ENCODE results near the gene KIFC3. TPM values are rescaled to one million over a fixed set of nuclear protein-coding genes. Genes with fewer than 3 reads are reported as not detected.

KIFC3 gene
- total and polyA plus RNA-seq, 2 of the 8 experiments (the other 6 are each of a cell fraction or from before 2014, with no cell fraction given) = 2.1 to 7.1 TPM

GRCh38 chr16:57842601-57843000 lies 40.3 kb upstream of the KIFC3 start:
- Histone ChIP-seq H3K56ac (replicated peaks; ENCODE audit: insufficient read length, low read depth, low read length) (no peak overlapping the region), H3K4me2 (ENCODE audit: insufficient read depth in 1 of 2, low read depth in 2 of 2, low read length in 2 of 2) (no peak overlapping the region), H2BK20ac (ENCODE audit: low read length) (no peak overlapping the region), H2AK5ac (ENCODE audit: low read depth, low read length) (no peak overlapping the region), H4K91ac (replicated peaks; ENCODE audit: insufficient read length, low read length) (no peak overlapping the region), H4K8ac (ENCODE audit: extremely low read depth, insufficient read depth, low read length) (no peak overlapping the region), H3K4me1 (replicated peaks in 1 of 4; ENCODE audit: control insufficient read depth in 3 of 4, insufficient read depth in 4 of 4, low read length in 3 of 4) (peaks cover 6 to 24% (median 12%) of the 10 kb centered on the region in 4 experiments), H3K79me2 (ENCODE audit: control insufficient read depth in 1 of 2, insufficient read depth in 2 of 2, low read length in 2 of 2) (no peaks in the 10 kb centered on the region), H3K4me3 (ENCODE audit: extremely low read depth in 1 of 4, insufficient read depth in 2 of 4, low read depth in 3 of 4, low read length in 4 of 4) (no peak overlapping the region), H4K5ac (ENCODE audit: insufficient read length, low read depth, low read length) (no peak overlapping the region), H2BK12ac (ENCODE audit: low read depth, low read length) (no peak overlapping the region), H3K4ac (replicated peaks; ENCODE audit: insufficient read length, low read depth, low read length) (no peak overlapping the region), H3K9me3 (ENCODE audit: insufficient read depth in 2 of 2, low read depth in 1 of 2, low read length in 1 of 2) (no peaks in the 10 kb centered on the region), H4K20me1 (replicated peaks in 1 of 2; ENCODE audit: control insufficient read depth in 1 of 2, insufficient read depth in 2 of 2, low read length in 2 of 2) (no peaks in the 10 kb centered on the region), H3K79me1 (ENCODE audit: low read depth, low read length) (no peaks in the 10 kb centered on the region), H3K18ac (ENCODE audit: extremely low read depth, low read length) (no peak overlapping the region), H3K27me3 (replicated peaks in 1 of 4; ENCODE audit: control insufficient read depth in 3 of 4, extremely low read depth in 1 of 4, insufficient read depth in 3 of 4, low read length in 3 of 4) (0 out of 7 replicates have a peak, but pooled peaks cover 0 to 1% (median 0%) of the 10 kb centered on the region in 4 experiments), H3K23me2 (ENCODE audit: low read depth, low read length) (no peaks in the 10 kb centered on the region), H3K9ac (replicated peaks in 1 of 4; ENCODE audit: extremely low read depth in 1 of 4, low read depth in 3 of 4, low read length in 3 of 4) (no peak overlapping the region), H2BK120ac (replicated peaks; ENCODE audit: low read depth, low read length) (no peak overlapping the region), H3K27ac (ENCODE audit: low read depth, low read length) (no peak overlapping the region), H2BK5ac (ENCODE audit: low read depth, low read length) (no peak overlapping the region), H3K23ac (ENCODE audit: insufficient read length) (no peak overlapping the region), H3K14ac (ENCODE audit: insufficient read length) (no peak overlapping the region), H2BK15ac (ENCODE audit: low read length) (no peak overlapping the region), H2AFZ (ENCODE audit: low read length) (no peak overlapping the region), H3K36me3 (ENCODE audit: control insufficient read depth in 2 of 4, insufficient read depth in 4 of 4, low read length in 3 of 4) (no peaks in the 10 kb centered on the region)
- FAIRE-seq (no peak), DNase-seq (ENCODE audit: low read depth in 1 of 2, low spot score in 2 of 2) (no peak)
- WGBS, 2 experiments (ENCODE audit: extremely low coverage in 1 of 2, insufficient coverage in 1 of 2, insufficient read length in 1 of 2, insufficient replicate concordance in 2 of 2, low coverage in 1 of 2, low lambda C conversion rate in 2 of 2, missing lambda C conversion rate in 1 of 2) = 84% methylated on average over 5 of the region's 5 CpGs; no CpG with 5 or more reads in 1 of the 2 experiments
- ChIA-PET POLR2A (ENCODE audit: partially characterized antibody) (no interaction called here), CTCF (ENCODE audit: partially characterized antibody) (interaction anchor here (1.1 kb wide), 1 partner anchor 40 kb away, joined by 4 read pairs; no protein-coding TSS in a partner anchor)
- TF ChIP-seq USF2 (IDR thresholded peaks at IDR 0.05; ENCODE audit: low read length) (no peak), E2F6 (IDR thresholded peaks at IDR 0.05) (no peak), KDM5A (IDR thresholded peaks at IDR 0.05; ENCODE audit: low read length) (no peak), GABPA (IDR thresholded peaks at IDR 0.05; ENCODE audit: borderline replicate concordance, insufficient read depth, low read length) (no peak), CHD2 (IDR thresholded peaks at IDR 0.05; ENCODE audit: low read length) (no peak), JUND (IDR thresholded peaks at IDR 0.05; ENCODE audit: low read length) (no peak), CHD1 (IDR thresholded peaks at IDR 0.05; ENCODE audit: low read depth, low read length) (no peak), RAD21 (IDR thresholded peaks at IDR 0.05 in 1 of 2, conservative IDR thresholded peaks at IDR 0.05 in 1 of 2; ENCODE audit: low read depth in 2 of 2, low read length in 2 of 2) (no peak), RXRA (IDR thresholded peaks at IDR 0.05; ENCODE audit: insufficient read depth, low read depth, low read length) (no peak), SIX5 (IDR thresholded peaks at IDR 0.05; ENCODE audit: low read depth, low read length) (no peak)
